Trophoblast cell (in vitro differentiated cells and primary cell): ENCODE measurements around the gene HEATR5A.
A peak's percentile ranks its signal among the peaks of the same experiment; 100 is the strongest.

ENCODE experiments used
- DNase-seq, 2 donors: peaks; one replicate each; pipeline ENCODE4 v3.0.0-alpha.2; 2016
- H2AFZ ChIP-seq: 2 replicates; pipeline ENCODE4 v1.6.1; 2013; ENCODE audit warnings: low read length, moderate library complexity, mild to moderate bottlenecking; ENCODE audit not compliant: insufficient read depth, poor library complexity
- H2AK5ac ChIP-seq: 2 replicates; pipeline ENCODE4 v1.6.1; 2013; ENCODE audit warnings: mild to moderate bottlenecking, low read length
- H2BK120ac ChIP-seq: 2 replicates; pipeline ENCODE4 v1.6.1; 2013; ENCODE audit warnings: low read length, mild to moderate bottlenecking, moderate library complexity; ENCODE audit not compliant: insufficient read depth, poor library complexity
- H2BK12ac ChIP-seq: 2 replicates; pipeline ENCODE4 v1.6.1; 2013; ENCODE audit warnings: mild to moderate bottlenecking, low read length, moderate library complexity
- H2BK5ac ChIP-seq: 2 replicates; pipeline ENCODE4 v1.6.1; 2013; ENCODE audit warnings: low read length, low read depth, moderate library complexity, mild to moderate bottlenecking; ENCODE audit not compliant: poor library complexity
- H3K14ac ChIP-seq: 2 replicates; pipeline ENCODE4 v1.6.1; 2013; ENCODE audit warnings: mild to moderate bottlenecking, low read length
- H3K18ac ChIP-seq: 2 replicates; pipeline ENCODE4 v1.6.1; 2013; ENCODE audit warnings: mild to moderate bottlenecking, low read length
- H3K23ac ChIP-seq: 2 replicates; pipeline ENCODE4 v1.6.1; 2013; ENCODE audit warnings: low read length
- H3K27ac ChIP-seq: 2 replicates; pipeline ENCODE4 v1.5.1; 2013; ENCODE audit warnings: low read depth, mild to moderate bottlenecking, inconsistent platforms, low read length, moderate library complexity
- H3K27me3 ChIP-seq: 2 replicates; pipeline ENCODE4 v1.6.1; 2013; ENCODE audit warnings: inconsistent platforms, mild to moderate bottlenecking, low read length, moderate library complexity; ENCODE audit not compliant: insufficient read depth
- H3K36me3 ChIP-seq, 2 experiments: 1 replicate in 1 of 2; 2 replicates in 1 of 2; pipeline ENCODE4 v1.6.1; 2013; ENCODE audit warnings: low read length in 2 of 2, mild to moderate bottlenecking in 2 of 2, moderate library complexity in 1 of 2; ENCODE audit not compliant: insufficient read depth in 2 of 2, control insufficient read depth in 1 of 2
- H3K4ac ChIP-seq: 2 replicates; pipeline ENCODE4 v1.6.1; 2013; ENCODE audit warnings: low read depth, mild to moderate bottlenecking, low read length, moderate library complexity
- H3K4me1 ChIP-seq, 2 experiments: 1 replicate in 1 of 2; 2 replicates in 1 of 2; pipeline ENCODE4 v1.6.1; 2013; ENCODE audit warnings: low read length in 2 of 2, mild to moderate bottlenecking in 2 of 2, moderate library complexity in 1 of 2; ENCODE audit not compliant: insufficient read depth in 2 of 2, control insufficient read depth in 1 of 2
- H3K4me2 ChIP-seq: 2 replicates; pipeline ENCODE4 v1.6.1; 2013; ENCODE audit warnings: inconsistent platforms, mild to moderate bottlenecking, low read length, moderate library complexity
- H3K4me3 ChIP-seq: 2 replicates; pipeline ENCODE4 v1.5.1; 2013; ENCODE audit warnings: mild to moderate bottlenecking, low read depth, low read length, inconsistent platforms
- H3K79me1 ChIP-seq: one replicate; pipeline ENCODE4 v1.6.1; 2013; ENCODE audit warnings: low read length
- H3K79me2 ChIP-seq: 2 replicates; pipeline ENCODE4 v1.6.1; 2013; ENCODE audit warnings: low read length, mild to moderate bottlenecking; ENCODE audit not compliant: control insufficient read depth, insufficient read depth, poor library complexity
- H3K9ac ChIP-seq: 2 replicates; pipeline ENCODE4 v1.6.1; 2013; ENCODE audit warnings: mild to moderate bottlenecking, low read length
- H3K9me3 ChIP-seq: 2 replicates; pipeline ENCODE4 v1.6.1; 2013; ENCODE audit warnings: low read depth, mild to moderate bottlenecking, control low read depth, inconsistent platforms, low read length; ENCODE audit not compliant: insufficient read depth
- H4K12ac ChIP-seq: 2 replicates; pipeline ENCODE4 v1.6.1; 2013; ENCODE audit warnings: low read depth, mild to moderate bottlenecking, low read length, moderate library complexity
- H4K8ac ChIP-seq: 2 replicates; pipeline ENCODE4 v1.6.1; 2013; ENCODE audit warnings: low read depth, mild to moderate bottlenecking, low read length, moderate library complexity
- H4K91ac ChIP-seq: one replicate; pipeline ENCODE4 v1.6.1; 2013; ENCODE audit warnings: low read depth, mild to moderate bottlenecking, low read length, moderate library complexity
- WGBS: extraction: QIAGEN DNeasy Blood & Tissue Kit; methylation state at CpG from one replicate; pipeline ENCODE4 v1.1.7; 2013; ENCODE audit warnings: missing lambda C conversion rate; ENCODE audit not compliant: insufficient read length, insufficient coverage; ENCODE audit errors: extremely low coverage; 5-methylcytosine and 5-hydroxymethylcytosine counted together

Gene HEATR5A

DNA sequence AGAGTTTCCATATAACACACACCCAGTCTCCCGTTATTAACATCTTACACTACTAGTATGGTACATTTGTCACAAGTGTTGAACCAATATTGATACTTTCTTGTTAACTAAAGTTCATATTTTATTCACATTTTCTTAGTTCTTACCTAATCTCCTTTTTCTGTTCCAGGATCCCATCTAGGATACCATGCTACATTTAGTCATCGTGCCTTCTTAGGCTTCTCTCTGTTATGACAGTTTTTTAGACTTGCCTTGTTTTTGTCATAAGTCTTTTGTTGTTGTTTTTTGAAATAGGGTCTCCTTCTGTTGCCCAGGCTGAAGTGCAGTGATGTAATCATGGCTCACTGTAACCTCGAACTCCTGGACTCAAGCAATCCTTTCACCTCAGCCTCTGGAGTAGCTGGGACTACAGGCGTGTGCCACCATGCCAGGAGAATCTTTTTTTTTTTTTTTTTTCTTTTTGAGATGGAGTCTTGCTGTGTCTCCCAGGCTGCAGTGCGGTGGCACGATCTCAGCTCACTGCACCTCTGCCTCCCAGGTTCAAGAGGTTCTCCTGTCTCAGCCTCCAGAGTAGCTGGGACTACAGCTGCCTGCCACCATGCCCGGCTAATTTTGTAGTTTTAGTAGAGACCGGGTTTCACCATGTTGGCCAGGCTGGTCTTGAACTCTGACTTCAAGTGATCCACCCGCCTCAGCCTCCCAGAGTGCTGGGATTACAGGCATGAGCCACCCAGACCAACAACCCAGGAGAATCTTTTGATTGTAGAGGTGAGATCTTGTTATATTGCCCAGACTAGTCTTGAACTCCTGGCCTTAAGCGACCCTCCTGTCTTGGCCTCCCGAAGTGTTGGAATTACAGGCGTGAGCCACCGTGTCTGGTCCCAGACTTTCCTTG is 153.7 kb downstream of the HEATR5A start:
- Histone ChIP-seq H3K18ac (no peak overlapping the region), H4K91ac (no peak overlapping the region), H3K23ac (no peak overlapping the region), H2BK5ac (no peak overlapping the region), H3K9me3 (peaks cover 5% of the 10 kb centered on the region), H3K36me3 (no peaks in the 10 kb centered on the region), H4K12ac (no peak overlapping the region), H3K4me1 (peaks cover 1 to 12% of the 10 kb centered on the region in 2 experiments), H3K14ac (no peak overlapping the region), H3K4me3 (no peak overlapping the region), H3K79me1 (peaks cover under 1% of the 10 kb centered on the region), H3K9ac (no peak overlapping the region), H3K4me2 (no peak overlapping the region), H2AK5ac (no peak overlapping the region), H2BK120ac (no peak overlapping the region), H3K27me3 (no peaks in the 10 kb centered on the region), H3K4ac (no peak overlapping the region), H3K27ac (no peak overlapping the region), H2BK12ac (no peak overlapping the region), H3K79me2 (no peaks in the 10 kb centered on the region), H4K8ac (no peak overlapping the region), H2AFZ (no peak overlapping the region)
- no CpG with 5 or more reads among the region's 13 CpGs for WGBS
- no peak for DNase-seq

DNA sequence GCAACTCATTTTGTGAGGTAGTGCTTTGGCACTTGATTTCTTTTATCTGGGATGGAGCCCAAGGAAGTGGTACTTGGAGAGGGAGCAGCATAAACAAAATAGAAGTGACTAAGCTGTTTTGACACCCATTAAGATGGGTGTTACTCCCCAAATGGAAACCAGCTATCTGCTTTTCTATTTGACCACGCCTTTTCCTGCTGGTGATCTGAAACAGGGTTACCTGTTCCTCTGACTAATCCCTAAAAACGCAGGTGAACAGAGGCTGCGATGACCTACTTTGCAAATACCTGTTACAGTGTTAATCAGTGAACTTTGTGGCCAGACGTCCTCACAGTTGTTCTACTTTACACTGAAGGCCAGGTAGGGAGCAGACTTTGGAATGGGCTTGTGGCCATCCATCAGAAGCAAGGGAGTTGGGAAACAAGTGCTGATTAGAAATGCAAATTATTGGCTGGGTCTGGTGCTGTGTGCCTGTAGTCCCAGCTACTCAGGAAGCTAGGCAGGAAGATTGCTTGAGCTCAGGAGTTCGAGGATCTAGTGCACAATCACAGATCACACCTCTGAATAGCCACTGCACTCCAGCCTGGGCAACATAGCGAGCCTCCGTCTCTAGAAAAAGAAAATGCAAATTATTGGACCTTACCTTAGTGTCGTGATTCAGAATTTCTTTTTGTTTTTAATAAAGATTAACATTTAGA is 154.5 kb downstream of the HEATR5A start:
- Histone ChIP-seq H3K9ac (peak overlapping the region; percentile 32), H2AK5ac (no peak overlapping the region), H3K18ac (no peak overlapping the region), H3K4me2 (no peak overlapping the region), H3K4me1 (peaks cover 2 to 12% of the 10 kb centered on the region in 2 experiments), H3K79me1 (peaks cover 2% of the 10 kb centered on the region), H3K79me2 (no peaks in the 10 kb centered on the region), H3K14ac (no peak overlapping the region), H2BK12ac (no peak overlapping the region), H2BK120ac (no peak overlapping the region), H3K27ac (no peak overlapping the region), H3K4me3 (no peak overlapping the region), H3K4ac (no peak overlapping the region), H3K23ac (no peak overlapping the region), H2AFZ (no peak overlapping the region), H4K12ac (no peak overlapping the region), H3K27me3 (no peaks in the 10 kb centered on the region), H3K9me3 (peaks cover 5% of the 10 kb centered on the region), H2BK5ac (no peak overlapping the region), H4K8ac (no peak overlapping the region), H4K91ac (no peak overlapping the region), H3K36me3 (no peaks in the 10 kb centered on the region)
- no CpG with 5 or more reads among the region's 8 CpGs for WGBS
- no peak for DNase-seq

DNA sequence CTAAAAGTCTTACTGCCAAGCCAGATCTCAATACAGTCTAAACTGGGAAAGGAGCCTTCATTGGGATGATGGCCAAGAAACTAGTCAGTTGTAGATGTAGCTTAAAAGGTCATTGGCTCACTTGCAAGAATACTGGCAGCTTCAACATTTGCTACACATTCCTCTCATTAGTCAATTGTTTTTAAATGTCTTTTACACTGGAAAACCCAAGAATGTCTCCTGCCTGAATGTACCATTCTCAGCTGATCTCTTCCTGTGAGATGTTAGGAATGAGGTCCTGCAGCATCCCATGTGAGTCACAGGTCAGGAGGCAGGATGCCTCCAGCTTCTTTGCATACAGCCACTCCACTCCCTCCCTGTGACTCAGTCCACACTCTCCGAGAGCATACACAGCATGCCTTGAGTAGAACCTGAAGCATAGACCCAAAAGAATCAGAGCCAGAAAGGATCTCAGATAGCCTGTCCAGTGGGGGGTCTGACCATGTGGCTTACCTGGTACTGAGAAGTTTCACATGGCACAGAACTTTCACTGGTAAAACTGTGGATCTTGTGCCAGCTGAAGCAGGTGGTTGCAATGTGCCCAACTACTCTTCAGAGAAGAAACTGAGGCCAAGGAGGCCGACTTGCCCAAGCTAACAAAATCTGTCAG is 156.7 kb downstream of the HEATR5A start:
- H3K4me3 ChIP-seq: no peak overlapping the region
- peak; percentile 96 to 97 for DNase-seq
- no peak overlapping the region for H3K14ac ChIP-seq
- peak overlapping the region; percentile 61 for H3K27ac ChIP-seq
- no peak overlapping the region for H2BK120ac ChIP-seq
- no peaks in the 10 kb centered on the region for H3K27me3 ChIP-seq
- no peak overlapping the region for H3K4ac ChIP-seq
- H2AFZ ChIP-seq: no peak overlapping the region
- no peaks in the 10 kb centered on the region for H3K9me3 ChIP-seq
- no peak overlapping the region for H3K23ac ChIP-seq
- H3K18ac ChIP-seq: no peak overlapping the region
- H3K4me2 ChIP-seq: peak overlapping the region; percentile 18
- H3K36me3 ChIP-seq: no peaks in the 10 kb centered on the region
- peak overlapping the region; percentile 63 for H4K91ac ChIP-seq
- no peak overlapping the region for H2BK5ac ChIP-seq
- H2AK5ac ChIP-seq: no peak overlapping the region
- H3K79me2 ChIP-seq: no peaks in the 10 kb centered on the region
- peak overlapping the region; percentile 18 for H2BK12ac ChIP-seq
- no peak overlapping the region for H4K12ac ChIP-seq
- H3K9ac ChIP-seq: no peak overlapping the region
- H3K79me1 ChIP-seq: peaks cover 2% of the 10 kb centered on the region
- WGBS: no CpG with 5 or more reads among the region's 2 CpGs
- peak overlapping the region; percentile 46 for H4K8ac ChIP-seq
- H3K4me1 ChIP-seq: peaks cover 2 to 12% of the 10 kb centered on the region in 2 experiments

GRCh38 chr14:31261859-31262731 is 158.3 kb downstream of the HEATR5A start:
- Histone ChIP-seq H2AK5ac (peak overlapping the region; percentile 63), H2BK12ac (no peak overlapping the region), H3K27me3 (no peaks in the 10 kb centered on the region), H3K79me1 (peaks cover 2% of the 10 kb centered on the region), H3K14ac (peak overlapping the region; percentile 71), H3K9ac (no peak overlapping the region), H4K91ac (no peak overlapping the region), H3K9me3 (no peaks in the 10 kb centered on the region), H3K4me1 (peaks cover 2 to 12% of the 10 kb centered on the region in 2 experiments), H4K8ac (peak overlapping the region; percentile 34), H3K36me3 (no peaks in the 10 kb centered on the region), H3K27ac (no peak overlapping the region), H4K12ac (no peak overlapping the region), H2BK120ac (peak overlapping the region; percentile 70), H2AFZ (no peak overlapping the region), H3K4me3 (no peak overlapping the region), H3K4ac (no peak overlapping the region), H3K23ac (no peak overlapping the region), H3K79me2 (no peaks in the 10 kb centered on the region), H3K4me2 (no peak overlapping the region), H2BK5ac (no peak overlapping the region), H3K18ac (no peak overlapping the region)
- peak in 1 of 2 donors; percentile 48 for DNase-seq
- no CpG with 5 or more reads among the region's 6 CpGs for WGBS
